Forelimb muscle (tissue), 1 donor: ENCODE measurements around the gene CSNK2B. TPM values are rescaled to one million over a fixed set of nuclear protein-coding genes. Genes with fewer than 3 reads are reported as not detected.

ENCODE experiments used
- DNase-seq: peaks from one replicate; pipeline ENCODE4 v3.0.0-alpha.2; 2013; ENCODE audit warnings: low read depth
- polyA plus RNA-seq: library from polyadenylated mRNA; unstranded; fragments of 120-200 nt; gene quantifications from one replicate; pipeline ENCODE4 v1.2.1, GENCODE V29; 2013; ENCODE audit not compliant: insufficient read length

The CSNK2B gene
- polyA plus RNA-seq, 1 donor = 125 TPM

- DNase-seq = no peak
Observed at GRCh38 chr6:31636698-31637596, 28.9 kb upstream of the CSNK2B start.

DNA sequence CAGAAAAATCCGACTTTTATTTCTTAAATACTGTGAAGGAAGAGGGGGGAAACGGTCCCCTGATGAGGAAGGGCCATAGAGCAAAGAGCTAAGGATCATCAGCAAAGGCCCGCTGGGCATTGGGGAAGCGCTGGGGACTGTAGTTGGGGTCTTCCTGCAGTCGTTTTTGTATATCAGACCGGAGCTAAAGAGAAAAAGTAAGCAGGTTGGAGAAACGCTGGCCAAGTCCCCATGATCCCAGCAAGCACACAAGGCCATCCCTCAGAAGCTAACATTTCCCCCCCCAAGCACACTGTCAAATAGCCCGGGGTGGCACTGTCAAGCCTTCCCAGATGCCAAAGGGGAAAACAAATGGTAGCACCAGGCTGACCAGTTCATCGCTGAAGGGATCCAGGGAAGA lies 26.8 kb upstream of the CSNK2B start:
- DNase-seq = no peak

DNA sequence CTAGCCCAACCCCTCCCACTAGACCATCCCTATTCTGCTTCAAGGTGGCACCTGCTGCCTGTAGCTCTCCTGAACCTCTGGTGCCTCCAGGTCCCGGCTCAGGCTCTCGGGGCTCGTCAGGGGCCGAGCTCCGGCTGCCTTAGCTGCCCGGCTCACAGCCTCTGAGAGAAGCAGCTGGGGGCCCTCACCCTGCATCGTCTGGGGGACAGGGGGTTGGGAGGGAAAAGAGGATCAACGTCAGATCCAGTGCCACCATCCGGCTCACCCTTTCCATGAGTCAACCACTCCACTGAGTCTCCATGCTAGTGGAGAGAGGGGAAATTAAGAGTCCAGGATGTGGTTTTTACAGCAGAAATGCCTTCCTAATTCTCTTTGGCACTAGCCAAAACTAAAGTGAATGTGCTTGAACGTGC lies 26.4 kb upstream of the CSNK2B start:
- no peak for DNase-seq

DNA sequence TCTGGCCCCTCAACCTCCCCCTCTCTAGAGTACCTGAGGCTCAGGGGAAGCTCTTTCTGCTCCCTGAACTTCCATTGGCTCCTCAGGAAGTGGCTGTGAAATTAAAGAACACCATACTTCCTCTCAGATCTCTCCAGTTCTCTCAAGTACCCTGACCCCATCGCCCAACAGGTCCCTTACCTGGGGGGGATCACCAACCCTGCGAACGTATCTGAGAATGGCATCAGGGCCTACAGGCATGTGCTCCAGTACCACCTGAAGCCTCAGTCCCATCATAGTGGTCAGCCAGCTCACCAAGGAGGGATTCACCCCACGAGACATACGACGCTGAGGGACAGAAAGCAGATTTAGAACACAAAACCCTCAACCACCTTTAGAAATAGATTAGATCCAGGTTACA lies 25.3 kb upstream of the CSNK2B start:
- no peak for DNase-seq

- DNase-seq = no peak
Observed at GRCh38 chr6:31641370-31641769, 24.5 kb upstream of the CSNK2B start.

- DNase-seq = no peak
Observed at GRCh38 chr6:31642798-31643570, 22.9 kb upstream of the CSNK2B start.

DNA sequence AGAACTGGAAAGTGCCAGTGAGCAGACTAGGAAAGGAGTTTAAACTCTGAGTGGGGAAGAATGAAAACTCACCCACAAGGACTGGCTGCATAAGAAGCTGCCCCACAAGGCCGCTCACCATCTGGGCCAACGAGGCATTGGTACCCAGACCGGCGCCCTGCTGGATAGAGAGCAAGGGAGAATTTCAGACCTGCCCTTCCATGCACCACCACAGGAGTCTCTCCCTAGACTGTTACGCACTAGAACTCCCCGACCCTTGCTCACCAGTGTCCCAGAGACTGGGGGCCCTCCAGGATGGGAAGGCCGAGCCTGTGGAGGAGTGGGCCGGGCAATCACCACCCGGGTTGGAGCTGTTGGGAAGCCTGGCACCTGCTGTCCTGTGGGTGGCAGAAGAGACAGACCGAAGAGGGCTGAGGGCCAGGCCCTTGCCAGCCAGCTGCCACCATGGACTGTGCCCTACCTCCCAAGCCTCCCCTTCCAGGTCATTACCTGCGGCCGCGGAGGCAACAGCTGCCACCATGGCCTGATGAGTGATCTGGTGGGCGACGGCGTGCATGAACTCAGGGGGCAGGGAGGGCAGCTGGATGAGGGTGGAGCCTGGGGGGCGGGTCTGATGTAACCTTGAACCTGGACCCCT lies 21.9 kb upstream of the CSNK2B start:
- DNase-seq = no peak

DNA sequence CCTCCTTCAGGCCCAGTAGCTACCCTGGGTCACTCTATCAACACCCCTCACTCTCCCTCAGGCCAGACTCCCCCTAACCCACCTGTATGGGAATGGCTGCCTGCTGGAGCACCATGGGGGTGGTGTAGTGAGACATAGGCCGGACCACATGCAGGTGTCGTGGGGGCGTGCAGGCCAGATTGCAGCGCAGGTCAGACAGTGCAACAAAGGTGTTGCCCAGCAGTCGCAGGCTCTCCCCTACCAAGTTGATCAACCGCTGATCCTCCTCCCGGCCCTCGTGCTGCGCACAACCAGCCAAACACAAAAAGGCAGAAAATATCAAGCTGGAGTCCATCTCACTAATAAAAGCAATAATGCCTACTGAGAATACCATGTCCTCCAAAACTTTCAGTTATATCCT lies 20.6 kb upstream of the CSNK2B start:
- no peak for DNase-seq

DNA sequence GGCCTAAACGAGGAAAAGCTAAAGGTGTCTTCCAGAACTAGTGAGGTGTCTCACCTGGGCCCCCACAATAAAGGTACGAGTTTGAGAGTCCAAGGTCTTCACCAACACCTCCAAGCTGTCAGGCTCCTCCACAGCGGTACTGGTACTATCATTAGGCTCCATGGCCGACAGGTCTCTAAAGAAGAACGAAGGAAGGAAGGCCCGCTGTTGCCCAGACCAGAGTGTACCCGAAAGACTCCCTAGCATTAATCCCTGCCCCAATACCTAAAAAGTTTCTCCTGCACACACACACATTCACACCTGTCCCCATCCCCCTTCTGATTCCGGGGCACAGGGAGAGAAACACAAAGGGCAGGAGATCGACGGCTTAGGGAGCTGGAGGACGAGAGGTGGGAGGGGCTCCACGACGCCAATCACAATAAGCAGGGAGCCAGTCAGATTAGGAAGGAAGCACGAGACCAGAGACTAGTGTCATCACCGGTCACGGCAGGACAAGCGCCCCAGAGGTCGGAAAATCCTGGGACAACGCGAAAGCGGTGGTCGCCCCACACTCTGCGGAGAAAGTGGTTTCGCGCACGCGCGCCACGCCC lies 14.2 kb upstream of the CSNK2B start:
- DNase-seq = peak; percentile 66

DNA sequence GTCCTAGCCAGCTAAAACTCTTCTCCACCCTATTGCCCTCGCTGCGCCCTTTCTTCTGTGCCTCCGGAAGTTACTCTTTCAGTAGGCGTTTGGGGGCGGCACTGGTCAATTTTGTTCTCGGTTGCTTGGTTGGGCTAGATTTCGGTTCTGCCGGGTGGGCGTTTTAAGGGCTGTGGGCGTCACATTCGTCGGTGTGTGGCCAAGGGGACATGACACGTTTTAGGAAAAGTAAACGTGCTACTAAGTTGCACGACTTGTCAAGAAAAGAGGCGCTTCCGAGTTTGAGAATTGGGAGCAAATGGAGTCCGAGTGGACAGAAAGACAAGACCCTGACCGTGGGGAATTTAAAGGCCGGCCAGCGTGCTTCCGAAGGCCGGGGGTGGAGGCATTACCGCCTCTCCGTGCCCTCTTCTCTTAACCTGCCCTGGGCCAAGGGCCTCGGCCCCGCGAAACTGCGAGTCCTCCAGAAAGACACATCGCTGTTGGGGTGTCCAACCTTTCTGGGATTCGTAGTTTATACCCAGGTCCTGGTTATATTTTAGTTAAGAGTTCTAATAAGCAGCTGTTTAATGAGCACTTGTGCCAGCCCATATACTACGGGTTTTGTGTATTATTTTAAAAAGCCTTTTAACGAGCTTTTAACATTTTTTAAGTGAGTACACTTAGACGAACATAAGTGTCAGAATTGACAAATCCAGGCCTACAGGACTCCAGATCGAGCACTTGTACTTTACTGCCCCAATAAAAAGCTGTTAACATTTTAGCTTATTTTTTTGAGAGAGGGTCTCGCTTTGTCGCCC lies 12.8 kb upstream of the CSNK2B start:
- no peak for DNase-seq

- no peak for DNase-seq
Observed at GRCh38 chr6:31654574-31655348, 11.1 kb upstream of the CSNK2B start.

DNA sequence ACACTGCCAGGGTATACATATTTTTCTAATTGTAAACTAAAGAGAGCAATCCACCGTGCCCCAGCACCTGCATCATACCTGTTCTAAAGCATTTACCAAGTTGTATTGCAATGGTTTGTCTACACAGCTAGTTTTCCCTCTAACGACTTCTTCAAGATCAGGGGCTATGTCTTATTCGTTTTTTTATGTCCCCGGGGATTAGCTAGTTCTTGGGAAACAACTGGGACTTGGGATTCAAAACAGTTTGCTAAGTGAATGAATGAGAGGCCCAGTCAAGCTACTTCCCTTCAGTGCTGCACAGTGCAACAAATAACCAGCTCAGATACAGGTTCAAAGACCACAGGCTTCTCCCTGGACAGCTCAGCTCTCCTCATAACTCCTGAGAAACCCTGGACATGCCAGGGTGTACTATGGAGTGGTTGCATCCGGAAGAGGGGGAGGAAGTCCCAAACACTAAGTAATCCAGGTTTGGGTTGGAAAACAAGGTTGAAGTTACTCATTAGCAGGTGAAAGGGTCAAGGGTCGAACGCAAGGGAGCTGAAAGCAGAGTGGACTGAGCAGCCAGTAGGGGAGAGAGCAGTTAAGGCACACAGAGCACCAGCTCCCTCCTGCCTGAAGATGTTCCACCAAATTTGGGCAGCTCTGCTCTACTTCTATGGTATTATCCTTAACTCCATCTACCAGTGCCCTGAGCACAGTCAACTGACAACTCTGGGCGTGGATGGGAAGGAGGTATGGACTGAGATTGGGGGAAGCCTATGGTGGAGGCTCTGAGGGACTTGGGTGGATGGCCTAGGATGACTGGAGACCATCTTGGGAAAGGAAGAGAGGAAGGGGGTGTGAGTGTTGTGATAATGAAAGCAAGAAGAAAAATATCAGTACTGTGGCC lies 10.3 kb upstream of the CSNK2B start, which contains the start of gene APOM:
APOM (plus strand) TSS at position 546 of the 889 bp plus-strand sequence; CDS start at position 619, 73 bp downstream.
- no peak for DNase-seq

DNA sequence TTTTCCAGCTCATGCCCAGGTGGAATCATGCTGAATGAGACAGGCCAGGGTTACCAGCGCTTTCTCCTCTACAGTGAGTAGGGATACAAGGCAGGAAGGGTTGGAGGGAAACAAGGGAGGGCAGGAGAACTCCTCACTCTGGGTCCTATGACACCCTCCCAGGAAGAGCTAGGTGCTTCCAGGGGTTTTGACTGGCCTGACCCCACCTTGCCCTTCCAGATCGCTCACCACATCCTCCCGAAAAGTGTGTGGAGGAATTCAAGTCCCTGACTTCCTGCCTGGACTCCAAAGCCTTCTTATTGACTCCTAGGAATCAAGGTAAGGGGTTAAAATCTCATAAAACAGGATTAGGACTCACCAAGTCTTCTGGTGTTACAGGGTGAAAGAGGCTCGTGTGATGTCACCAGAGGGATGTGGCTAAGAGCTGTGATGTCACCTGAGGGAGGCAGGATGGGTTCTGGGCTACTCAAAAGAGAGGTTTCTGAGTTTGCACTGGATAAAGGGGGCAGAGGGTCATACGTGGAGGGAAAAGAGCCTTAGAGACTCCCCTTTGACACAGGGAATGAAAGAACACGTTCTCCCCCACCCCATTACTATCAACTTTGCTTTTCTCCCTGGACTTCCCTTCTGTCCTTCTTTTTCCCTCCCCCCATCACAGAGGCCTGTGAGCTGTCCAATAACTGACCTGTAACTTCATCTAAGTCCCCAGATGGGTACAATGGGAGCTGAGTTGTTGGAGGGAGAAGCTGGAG lies 8.3 kb upstream of the CSNK2B start:
- no peak for DNase-seq

GRCh38 chr6:31658158-31658688 lies 7.7 kb upstream of the CSNK2B start:
- no peak for DNase-seq

DNA sequence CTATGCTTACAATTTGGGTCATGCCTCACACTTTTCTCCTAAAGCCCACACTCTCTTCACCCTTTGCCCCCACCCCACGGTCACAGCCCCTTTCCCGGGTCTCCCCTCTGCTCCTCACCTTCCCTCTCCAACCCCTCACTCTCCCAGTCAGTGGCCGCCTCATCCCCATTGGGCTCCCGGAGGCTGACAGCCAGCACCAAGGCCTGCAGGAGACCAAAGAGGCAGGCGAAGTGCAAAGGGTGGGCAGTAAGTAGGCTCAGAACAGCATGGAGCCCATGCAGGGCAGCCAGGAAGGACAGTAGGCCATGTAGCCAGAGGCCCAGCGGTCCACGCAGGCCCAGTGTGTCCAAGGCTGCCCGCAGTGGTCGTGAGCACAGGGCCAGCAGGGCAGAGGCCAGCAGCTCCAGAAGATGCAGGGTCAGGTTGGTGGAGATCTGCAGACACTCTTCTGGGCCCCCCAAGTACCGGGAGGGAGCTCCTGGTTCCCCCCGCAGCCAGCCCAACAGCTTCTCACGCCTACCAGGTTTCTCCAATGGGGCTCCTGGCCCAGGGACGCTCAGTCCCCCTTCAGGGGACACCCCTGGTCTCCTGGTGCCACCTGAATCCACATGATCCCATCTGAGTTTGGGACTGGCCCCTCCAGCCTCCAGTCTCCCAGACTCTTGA lies 6.8 kb upstream of the CSNK2B start:
- DNase-seq = no peak

- no peak for DNase-seq
Observed at GRCh38 chr6:31659649-31660380, 6.1 kb upstream of the CSNK2B start.
